Rectal smooth muscle tissue (tissue), 1 donor: Measurements from ENCODE around the gene KIF21B.
"Not testable (repeated sequence)": the region's sequence is repeated elsewhere in the genome, so short reads cannot be mapped to it uniquely, and the experiment has no call there.

ENCODE experiments used
- H3K27ac ChIP-seq: one replicate; pipeline ENCODE4 v1.7.0; 2013; ENCODE audit warnings: low read depth, low read length, inconsistent platforms
- H3K27me3 ChIP-seq: one replicate; pipeline ENCODE4 v1.7.0; 2013; ENCODE audit warnings: low read length; ENCODE audit not compliant: control insufficient read depth, insufficient read depth
- H3K36me3 ChIP-seq: one replicate; pipeline ENCODE4 v1.7.0; 2013; ENCODE audit warnings: low read length; ENCODE audit not compliant: control insufficient read depth, insufficient read depth
- H3K4me1 ChIP-seq: one replicate; pipeline ENCODE4 v1.7.0; 2013; ENCODE audit warnings: low read length; ENCODE audit not compliant: control insufficient read depth, insufficient read depth
- H3K4me3 ChIP-seq: one replicate; pipeline ENCODE4 v1.7.0; 2013; ENCODE audit warnings: low read length
- H3K9ac ChIP-seq: one replicate; pipeline ENCODE4 v1.7.0; 2013; ENCODE audit warnings: low read length

Gene KIF21B

GRCh38 chr1:200959411-200959921, 64.0 kb downstream of the KIF21B start:
- H3K36me3 ChIP-seq, result no peaks in the 10 kb centered on the region
- no peak overlapping the region for H3K27ac ChIP-seq
- H3K9ac ChIP-seq, result no peak overlapping the region
- no peaks in the 10 kb centered on the region for H3K4me1 ChIP-seq
- H3K27me3 ChIP-seq, result no peaks in the 10 kb centered on the region
- H3K4me3 ChIP-seq, result no peak overlapping the region

- no peak overlapping the region for H3K9ac ChIP-seq
- no peak overlapping the region for H3K4me3 ChIP-seq
- H3K36me3 ChIP-seq, result no peaks in the 10 kb centered on the region
- no peak overlapping the region for H3K27ac ChIP-seq
- no peaks in the 10 kb centered on the region for H3K27me3 ChIP-seq
- no peaks in the 10 kb centered on the region for H3K4me1 ChIP-seq
These were observed 64.9 kb downstream of the KIF21B start for GRCh38 chr1:200958597-200958996.

GRCh38 chr1:200954434-200954833, 69.1 kb downstream of the KIF21B start:
- Histone ChIP-seq H3K27me3 (no peaks in the 10 kb centered on the region), H3K27ac (no peak overlapping the region), H3K4me3 (no peak overlapping the region), H3K9ac (no peak overlapping the region), H3K36me3 (no peaks in the 10 kb centered on the region), H3K4me1 (no peaks in the 10 kb centered on the region)

- Histone ChIP-seq H3K27ac (no peak overlapping the region), H3K27me3 (no peaks in the 10 kb centered on the region), H3K36me3 (no peaks in the 10 kb centered on the region), H3K4me1 (no peaks in the 10 kb centered on the region), H3K4me3 (no peak overlapping the region), H3K9ac (no peak overlapping the region)
These were observed 72.5 kb downstream of the KIF21B start for GRCh38 chr1:200951016-200951415.

- Histone ChIP-seq H3K4me3 (no peak overlapping the region), H3K36me3 (no peaks in the 10 kb centered on the region), H3K4me1 (no peaks in the 10 kb centered on the region), H3K27me3 (no peaks in the 10 kb centered on the region), H3K9ac (no peak overlapping the region), H3K27ac (no peak overlapping the region)
These were observed 73.9 kb downstream of the KIF21B start for GRCh38 chr1:200949626-200950025.

GRCh38 chr1:200947059-200947566, 76.4 kb downstream of the KIF21B start:
- Histone ChIP-seq H3K27ac (no peak overlapping the region), H3K27me3 (no peaks in the 10 kb centered on the region), H3K9ac (no peak overlapping the region), H3K36me3 (no peaks in the 10 kb centered on the region), H3K4me1 (no peaks in the 10 kb centered on the region), H3K4me3 (no peak overlapping the region)

GRCh38 chr1:200945111-200945510, 78.4 kb downstream of the KIF21B start:
- Histone ChIP-seq H3K27ac (no peak overlapping the region), H3K4me1 (no peaks in the 10 kb centered on the region), H3K27me3 (no peaks in the 10 kb centered on the region), H3K4me3 (no peak overlapping the region), H3K9ac (no peak overlapping the region), H3K36me3 (no peaks in the 10 kb centered on the region)

- no peaks in the 10 kb centered on the region for H3K36me3 ChIP-seq
- H3K4me1 ChIP-seq, result no peaks in the 10 kb centered on the region
- no peak overlapping the region for H3K4me3 ChIP-seq
- no peak overlapping the region for H3K27ac ChIP-seq
- no peak overlapping the region for H3K9ac ChIP-seq
- H3K27me3 ChIP-seq, result no peaks in the 10 kb centered on the region
These were observed 84.6 kb downstream of the KIF21B start for GRCh38 chr1:200938955-200939354.

GRCh38 chr1:200935286-200935962, 88.1 kb downstream of the KIF21B start:
- H3K4me3 ChIP-seq, H3K36me3 ChIP-seq, H3K9ac ChIP-seq, H3K27ac ChIP-seq, H3K27me3 ChIP-seq, H3K4me1 ChIP-seq: not testable (repeated sequence)

- no peaks in the 10 kb centered on the region for H3K27me3 ChIP-seq
- no peaks in the 10 kb centered on the region for H3K4me1 ChIP-seq
These were observed 88.8 kb downstream of the KIF21B start for GRCh38 chr1:200934676-200935245.

GRCh38 chr1:200931776-200932175, 91.7 kb downstream of the KIF21B start:
- H3K4me1 ChIP-seq, result no peaks in the 10 kb centered on the region
- H3K27me3 ChIP-seq, result no peaks in the 10 kb centered on the region
- no peak overlapping the region for H3K4me3 ChIP-seq
- H3K36me3 ChIP-seq, result no peaks in the 10 kb centered on the region
- H3K9ac ChIP-seq, result no peak overlapping the region
- H3K27ac ChIP-seq, result no peak overlapping the region

More at GRCh38 chr1:200934676-200935245, 88.8 kb downstream of the KIF21B start:
- Histone ChIP-seq H3K9ac (no peak overlapping the region), H3K36me3 (no peaks in the 10 kb centered on the region), H3K27ac (no peak overlapping the region), H3K4me3 (no peak overlapping the region)

- not testable (repeated sequence) for H3K27ac ChIP-seq, H3K36me3 ChIP-seq, H3K9ac ChIP-seq, H3K27me3 ChIP-seq, H3K4me3 ChIP-seq, H3K4me1 ChIP-seq
These were observed 93.2 kb downstream of the KIF21B start for GRCh38 chr1:200930285-200930684.
